ENCODE results near the gene NEDD4L. TPM values are rescaled to one million over a fixed set of nuclear protein-coding genes. Genes with fewer than 3 reads are reported as not detected.

The NEDD4L gene
- total and polyA plus RNA-seq, 2 experiments from 2014 or later = 36.2 to 72.3 TPM

DNA sequence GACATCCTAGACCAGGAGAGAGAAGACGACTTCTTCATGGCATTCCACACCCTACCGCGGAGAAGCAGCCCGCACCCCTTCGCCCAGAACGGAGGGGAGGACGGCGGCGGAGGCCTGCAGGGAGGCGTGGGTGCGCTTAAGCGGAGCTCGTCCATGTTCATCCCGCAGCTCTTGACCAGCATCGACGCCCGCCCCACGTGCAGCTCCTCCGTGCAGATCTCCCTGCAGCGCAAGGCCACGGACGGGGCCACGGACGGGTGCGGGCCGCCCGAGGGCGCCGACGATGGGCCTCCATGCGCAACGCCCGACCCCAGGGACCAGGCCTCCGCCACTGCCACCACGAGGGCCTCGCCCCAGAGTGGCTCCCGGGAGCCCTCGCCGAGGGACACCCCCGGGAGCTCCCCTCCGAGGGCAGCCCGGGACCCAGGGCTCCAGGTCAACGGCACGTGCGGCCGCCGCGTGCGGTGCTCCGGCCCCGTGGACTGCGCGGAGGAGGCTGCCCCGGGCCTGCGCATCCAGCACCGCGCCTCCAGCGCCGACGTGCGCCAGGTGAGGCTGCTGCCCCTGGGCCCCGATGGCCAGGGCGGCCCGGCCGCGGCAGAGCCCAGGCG lies 211.8 kb downstream of the NEDD4L start:
- Histone ChIP-seq H4K20me1 (replicated peaks; ENCODE audit: insufficient read depth) (no peaks in the 10 kb centered on the region; the same call in 1 of the 2 replicates), H3F3A (replicated peaks; ENCODE audit: low read depth) (no peaks in the 10 kb centered on the region), H3K9me2 (ENCODE audit: insufficient read depth) (no peaks in the 10 kb centered on the region), H3K27ac (ENCODE audit: low read depth) (peak overlapping the region; percentile 76), H3K36me3 (ENCODE audit: insufficient read depth) (no peaks in the 10 kb centered on the region), H3K4me1 (ENCODE audit: insufficient read depth) (peaks cover 52% of the 10 kb centered on the region), H2AFZ (no peak overlapping the region), H3K4me3 (no peak overlapping the region), H3K4me2 (peak overlapping the region; percentile 75; the same call in 1 of the 2 replicates), H3K79me2 (replicated peaks; ENCODE audit: insufficient read depth) (peaks cover 46% of the 10 kb centered on the region), H3K27me3 (ENCODE audit: insufficient read depth) (no peaks in the 10 kb centered on the region)
- TF ChIP-seq STAT1 (IDR thresholded peaks at IDR 0.05; ENCODE audit: unreplicated experiment) = no peak
- TF ChIP-seq, protein P1, sequence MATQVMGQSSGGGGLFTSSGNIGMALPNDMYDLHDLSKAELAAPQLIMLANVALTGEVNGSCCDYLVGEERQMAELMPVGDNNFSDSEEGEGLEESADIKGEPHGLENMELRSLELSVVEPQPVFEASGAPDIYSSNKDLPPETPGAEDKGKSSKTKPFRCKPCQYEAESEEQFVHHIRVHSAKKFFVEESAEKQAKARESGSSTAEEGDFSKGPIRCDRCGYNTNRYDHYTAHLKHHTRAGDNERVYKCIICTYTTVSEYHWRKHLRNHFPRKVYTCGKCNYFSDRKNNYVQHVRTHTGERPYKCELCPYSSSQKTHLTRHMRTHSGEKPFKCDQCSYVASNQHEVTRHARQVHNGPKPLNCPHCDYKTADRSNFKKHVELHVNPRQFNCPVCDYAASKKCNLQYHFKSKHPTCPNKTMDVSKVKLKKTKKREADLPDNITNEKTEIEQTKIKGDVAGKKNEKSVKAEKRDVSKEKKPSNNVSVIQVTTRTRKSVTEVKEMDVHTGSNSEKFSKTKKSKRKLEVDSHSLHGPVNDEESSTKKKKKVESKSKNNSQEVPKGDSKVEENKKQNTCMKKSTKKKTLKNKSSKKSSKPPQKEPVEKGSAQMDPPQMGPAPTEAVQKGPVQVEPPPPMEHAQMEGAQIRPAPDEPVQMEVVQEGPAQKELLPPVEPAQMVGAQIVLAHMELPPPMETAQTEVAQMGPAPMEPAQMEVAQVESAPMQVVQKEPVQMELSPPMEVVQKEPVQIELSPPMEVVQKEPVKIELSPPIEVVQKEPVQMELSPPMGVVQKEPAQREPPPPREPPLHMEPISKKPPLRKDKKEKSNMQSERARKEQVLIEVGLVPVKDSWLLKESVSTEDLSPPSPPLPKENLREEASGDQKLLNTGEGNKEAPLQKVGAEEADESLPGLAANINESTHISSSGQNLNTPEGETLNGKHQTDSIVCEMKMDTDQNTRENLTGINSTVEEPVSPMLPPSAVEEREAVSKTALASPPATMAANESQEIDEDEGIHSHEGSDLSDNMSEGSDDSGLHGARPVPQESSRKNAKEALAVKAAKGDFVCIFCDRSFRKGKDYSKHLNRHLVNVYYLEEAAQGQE (IDR thresholded peaks at IDR 0.05; ENCODE audit: unreplicated experiment) = no peak
- TF ChIP-seq POLR2AphosphoS5 (IDR thresholded peaks at IDR 0.05; ENCODE audit: low read depth) = no peak
- TF ChIP-seq CREB1 (CRISPR knock-in tag; IDR thresholded peaks at IDR 0.05; ENCODE audit: low read depth) = no peak
- no peak for TF ChIP-seq EZH2phosphoT487 (IDR thresholded peaks at IDR 0.05; ENCODE audit: unreplicated experiment)
- TF ChIP-seq, protein P2, sequence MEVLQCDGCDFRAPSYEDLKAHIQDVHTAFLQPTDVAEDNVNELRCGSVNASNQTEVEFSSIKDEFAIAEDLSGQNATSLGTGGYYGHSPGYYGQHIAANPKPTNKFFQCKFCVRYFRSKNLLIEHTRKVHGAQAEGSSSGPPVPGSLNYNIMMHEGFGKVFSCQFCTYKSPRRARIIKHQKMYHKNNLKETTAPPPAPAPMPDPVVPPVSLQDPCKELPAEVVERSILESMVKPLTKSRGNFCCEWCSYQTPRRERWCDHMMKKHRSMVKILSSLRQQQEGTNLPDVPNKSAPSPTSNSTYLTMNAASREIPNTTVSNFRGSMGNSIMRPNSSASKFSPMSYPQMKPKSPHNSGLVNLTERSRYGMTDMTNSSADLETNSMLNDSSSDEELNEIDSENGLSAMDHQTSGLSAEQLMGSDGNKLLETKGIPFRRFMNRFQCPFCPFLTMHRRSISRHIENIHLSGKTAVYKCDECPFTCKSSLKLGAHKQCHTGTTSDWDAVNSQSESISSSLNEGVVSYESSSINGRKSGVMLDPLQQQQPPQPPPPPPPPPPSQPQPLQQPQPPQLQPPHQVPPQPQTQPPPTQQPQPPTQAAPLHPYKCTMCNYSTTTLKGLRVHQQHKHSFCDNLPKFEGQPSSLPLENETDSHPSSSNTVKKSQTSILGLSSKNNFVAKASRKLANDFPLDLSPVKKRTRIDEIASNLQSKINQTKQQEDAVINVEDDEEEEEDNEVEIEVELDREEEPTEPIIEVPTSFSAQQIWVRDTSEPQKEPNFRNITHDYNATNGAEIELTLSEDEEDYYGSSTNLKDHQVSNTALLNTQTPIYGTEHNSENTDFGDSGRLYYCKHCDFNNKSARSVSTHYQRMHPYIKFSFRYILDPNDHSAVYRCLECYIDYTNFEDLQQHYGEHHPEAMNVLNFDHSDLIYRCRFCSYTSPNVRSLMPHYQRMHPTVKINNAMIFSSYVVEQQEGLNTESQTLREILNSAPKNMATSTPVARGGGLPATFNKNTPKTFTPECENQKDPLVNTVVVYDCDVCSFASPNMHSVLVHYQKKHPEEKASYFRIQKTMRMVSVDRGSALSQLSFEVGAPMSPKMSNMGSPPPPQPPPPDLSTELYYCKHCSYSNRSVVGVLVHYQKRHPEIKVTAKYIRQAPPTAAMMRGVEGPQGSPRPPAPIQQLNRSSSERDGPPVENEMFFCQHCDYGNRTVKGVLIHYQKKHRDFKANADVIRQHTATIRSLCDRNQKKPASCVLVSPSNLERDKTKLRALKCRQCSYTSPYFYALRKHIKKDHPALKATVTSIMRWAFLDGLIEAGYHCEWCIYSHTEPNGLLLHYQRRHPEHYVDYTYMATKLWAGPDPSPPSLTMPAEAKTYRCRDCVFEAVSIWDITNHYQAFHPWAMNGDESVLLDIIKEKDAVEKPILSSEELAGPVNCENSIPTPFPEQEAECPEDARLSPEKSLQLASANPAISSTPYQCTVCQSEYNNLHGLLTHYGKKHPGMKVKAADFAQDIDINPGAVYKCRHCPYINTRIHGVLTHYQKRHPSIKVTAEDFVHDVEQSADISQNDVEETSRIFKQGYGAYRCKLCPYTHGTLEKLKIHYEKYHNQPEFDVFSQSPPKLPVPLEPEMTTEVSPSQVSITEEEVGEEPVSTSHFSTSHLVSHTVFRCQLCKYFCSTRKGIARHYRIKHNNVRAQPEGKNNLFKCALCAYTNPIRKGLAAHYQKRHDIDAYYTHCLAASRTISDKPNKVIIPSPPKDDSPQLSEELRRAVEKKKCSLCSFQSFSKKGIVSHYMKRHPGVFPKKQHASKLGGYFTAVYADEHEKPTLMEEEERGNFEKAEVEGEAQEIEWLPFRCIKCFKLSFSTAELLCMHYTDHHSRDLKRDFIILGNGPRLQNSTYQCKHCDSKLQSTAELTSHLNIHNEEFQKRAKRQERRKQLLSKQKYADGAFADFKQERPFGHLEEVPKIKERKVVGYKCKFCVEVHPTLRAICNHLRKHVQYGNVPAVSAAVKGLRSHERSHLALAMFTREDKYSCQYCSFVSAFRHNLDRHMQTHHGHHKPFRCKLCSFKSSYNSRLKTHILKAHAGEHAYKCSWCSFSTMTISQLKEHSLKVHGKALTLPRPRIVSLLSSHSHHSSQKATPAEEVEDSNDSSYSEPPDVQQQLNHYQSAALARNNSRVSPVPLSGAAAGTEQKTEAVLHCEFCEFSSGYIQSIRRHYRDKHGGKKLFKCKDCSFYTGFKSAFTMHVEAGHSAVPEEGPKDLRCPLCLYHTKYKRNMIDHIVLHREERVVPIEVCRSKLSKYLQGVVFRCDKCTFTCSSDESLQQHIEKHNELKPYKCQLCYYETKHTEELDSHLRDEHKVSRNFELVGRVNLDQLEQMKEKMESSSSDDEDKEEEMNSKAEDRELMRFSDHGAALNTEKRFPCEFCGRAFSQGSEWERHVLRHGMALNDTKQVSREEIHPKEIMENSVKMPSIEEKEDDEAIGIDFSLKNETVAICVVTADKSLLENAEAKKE (CRISPR knock-in tag; IDR thresholded peaks at IDR 0.05) = no peak
- TF ChIP-seq EZH2 (IDR thresholded peaks at IDR 0.05; ENCODE audit: low read depth, unreplicated experiment) = no peak
- TF ChIP-seq NANOG (IDR thresholded peaks at IDR 0.05; ENCODE audit: borderline replicate concordance) = no peak
- TF ChIP-seq ZNF331 (CRISPR knock-in tag; IDR thresholded peaks at IDR 0.05; ENCODE audit: low read depth) = no peak
- TF ChIP-seq, protein P3, sequence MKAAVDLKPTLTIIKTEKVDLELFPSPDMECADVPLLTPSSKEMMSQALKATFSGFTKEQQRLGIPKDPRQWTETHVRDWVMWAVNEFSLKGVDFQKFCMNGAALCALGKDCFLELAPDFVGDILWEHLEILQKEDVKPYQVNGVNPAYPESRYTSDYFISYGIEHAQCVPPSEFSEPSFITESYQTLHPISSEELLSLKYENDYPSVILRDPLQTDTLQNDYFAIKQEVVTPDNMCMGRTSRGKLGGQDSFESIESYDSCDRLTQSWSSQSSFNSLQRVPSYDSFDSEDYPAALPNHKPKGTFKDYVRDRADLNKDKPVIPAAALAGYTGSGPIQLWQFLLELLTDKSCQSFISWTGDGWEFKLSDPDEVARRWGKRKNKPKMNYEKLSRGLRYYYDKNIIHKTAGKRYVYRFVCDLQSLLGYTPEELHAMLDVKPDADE (IDR thresholded peaks at IDR 0.05) = no peak
- no peak for TF ChIP-seq ZNF114 (CRISPR knock-in tag; IDR thresholded peaks at IDR 0.05)
- TF ChIP-seq, protein P4, sequence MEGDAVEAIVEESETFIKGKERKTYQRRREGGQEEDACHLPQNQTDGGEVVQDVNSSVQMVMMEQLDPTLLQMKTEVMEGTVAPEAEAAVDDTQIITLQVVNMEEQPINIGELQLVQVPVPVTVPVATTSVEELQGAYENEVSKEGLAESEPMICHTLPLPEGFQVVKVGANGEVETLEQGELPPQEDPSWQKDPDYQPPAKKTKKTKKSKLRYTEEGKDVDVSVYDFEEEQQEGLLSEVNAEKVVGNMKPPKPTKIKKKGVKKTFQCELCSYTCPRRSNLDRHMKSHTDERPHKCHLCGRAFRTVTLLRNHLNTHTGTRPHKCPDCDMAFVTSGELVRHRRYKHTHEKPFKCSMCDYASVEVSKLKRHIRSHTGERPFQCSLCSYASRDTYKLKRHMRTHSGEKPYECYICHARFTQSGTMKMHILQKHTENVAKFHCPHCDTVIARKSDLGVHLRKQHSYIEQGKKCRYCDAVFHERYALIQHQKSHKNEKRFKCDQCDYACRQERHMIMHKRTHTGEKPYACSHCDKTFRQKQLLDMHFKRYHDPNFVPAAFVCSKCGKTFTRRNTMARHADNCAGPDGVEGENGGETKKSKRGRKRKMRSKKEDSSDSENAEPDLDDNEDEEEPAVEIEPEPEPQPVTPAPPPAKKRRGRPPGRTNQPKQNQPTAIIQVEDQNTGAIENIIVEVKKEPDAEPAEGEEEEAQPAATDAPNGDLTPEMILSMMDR (conservative IDR thresholded peaks at IDR 0.05; ENCODE audit: low read depth in 2 of 2) = no peak
- no peak for TF ChIP-seq JUNB (IDR thresholded peaks at IDR 0.05; ENCODE audit: unreplicated experiment)
- Mint-ChIP-seq H3K4me1 (peaks cover 70% of the 10 kb centered on the region), H3K9me3 (no peaks in the 10 kb centered on the region), H3K27ac (peak overlapping the region; percentile 94), H3K36me3 (ENCODE audit: low read depth) (peaks cover 12% of the 10 kb centered on the region; the same call in 2 of the 3 replicates), H3K4me3 (peak overlapping the region; percentile 51; the same call in 2 of the 3 replicates), H3K27me3 (ENCODE audit: insufficient read depth, low read depth, poor library complexity) (peaks cover 7% of the 10 kb centered on the region)
- DNase-seq (ENCODE audit: low spot score) (no peak), ATAC-seq (peak; percentile 37)
